ENCODE results near the gene CECR2. TPM values are rescaled to one million over a fixed set of nuclear protein-coding genes. Genes with fewer than 3 reads are reported as not detected.

Gene CECR2
- total and polyA plus RNA-seq, 5 donors from 2014 or later = not detected

- peaks cover 0 to 2% (median 0%) of the 10 kb centered on the region in 7 donors for H3K9me3 Mint-ChIP-seq
- no peak for ATAC-seq (ENCODE audit: low read depth in 2 of 2)
Observed at GRCh38 chr22:17350292-17350691, 19.0 kb upstream of the CECR2 start.

GRCh38 chr22:17352798-17353197, 16.5 kb upstream of the CECR2 start:
- H3K4me1 ChIP-seq (ENCODE audit: control insufficient read depth, insufficient read depth, low read length, poor library complexity, severe bottlenecking) = no peaks in the 10 kb centered on the region
- no peak overlapping the region for H3K4me3 Mint-ChIP-seq
- H3K27ac Mint-ChIP-seq = no peak overlapping the region
- no peak overlapping the region for H3K4me3 ChIP-seq (ENCODE audit: low read depth, low read length)
- no peak for DNase-seq
- no peak overlapping the region for H3K27ac ChIP-seq (ENCODE audit: insufficient read depth, low read length, poor library complexity, severe bottlenecking)
- no peaks in the 10 kb centered on the region for H3K9me3 ChIP-seq (ENCODE audit: control insufficient read depth in 2 of 2, low read length in 2 of 2)
- H3K36me3 Mint-ChIP-seq = no peaks in the 10 kb centered on the region
- no peaks in the 10 kb centered on the region for H3K9me3 Mint-ChIP-seq
- no peaks in the 10 kb centered on the region for H3K36me3 ChIP-seq (ENCODE audit: control insufficient read depth, insufficient read depth, low read length)
- no peak for ATAC-seq (ENCODE audit: low read depth in 2 of 2)
- H3K27me3 ChIP-seq (ENCODE audit: control insufficient read depth, insufficient read depth, low read length) = no peaks in the 10 kb centered on the region
- H3K27me3 Mint-ChIP-seq = peaks cover 12% of the 10 kb centered on the region
- peaks cover 0 to 9% (median 8%) of the 10 kb centered on the region in 4 donors for H3K4me1 Mint-ChIP-seq

More at GRCh38 chr22:17350292-17350691, 19.0 kb upstream of the CECR2 start:
- H3K36me3 ChIP-seq (ENCODE audit: control insufficient read depth, insufficient read depth, low read length) = no peaks in the 10 kb centered on the region
- no peaks in the 10 kb centered on the region for H3K27me3 ChIP-seq (ENCODE audit: control insufficient read depth, insufficient read depth, low read length)
- Mint-ChIP-seq H3K27ac (no peak overlapping the region), H3K4me3 (no peak overlapping the region), H3K36me3 (no peaks in the 10 kb centered on the region), H3K27me3 (peaks cover 7% of the 10 kb centered on the region), H3K4me1 (peaks cover 0 to 9% (median 8%) of the 10 kb centered on the region in 4 donors)
- no peak for DNase-seq
- no peaks in the 10 kb centered on the region for H3K9me3 ChIP-seq (ENCODE audit: control insufficient read depth in 2 of 2, low read length in 2 of 2)
- H3K4me1 ChIP-seq (ENCODE audit: control insufficient read depth, insufficient read depth, low read length, poor library complexity, severe bottlenecking) = no peaks in the 10 kb centered on the region
- no peak overlapping the region for H3K4me3 ChIP-seq (ENCODE audit: low read depth, low read length)
- H3K27ac ChIP-seq (ENCODE audit: insufficient read depth, low read length, poor library complexity, severe bottlenecking) = no peak overlapping the region

- Histone ChIP-seq H3K4me3 (ENCODE audit: low read depth, low read length) (no peak overlapping the region), H3K4me1 (ENCODE audit: control insufficient read depth, insufficient read depth, low read length, poor library complexity, severe bottlenecking) (no peaks in the 10 kb centered on the region), H3K9me3 (ENCODE audit: control insufficient read depth in 2 of 2, low read length in 2 of 2) (no peaks in the 10 kb centered on the region), H3K36me3 (ENCODE audit: control insufficient read depth, insufficient read depth, low read length) (no peaks in the 10 kb centered on the region), H3K27me3 (ENCODE audit: control insufficient read depth, insufficient read depth, low read length) (no peaks in the 10 kb centered on the region), H3K27ac (ENCODE audit: insufficient read depth, low read length, poor library complexity, severe bottlenecking) (no peak overlapping the region)
- DNase-seq = no peak
- Mint-ChIP-seq H3K9me3 (peaks cover 0 to 2% (median 0%) of the 10 kb centered on the region in 7 donors), H3K4me3 (no peak overlapping the region), H3K27me3 (peaks cover 20% of the 10 kb centered on the region), H3K36me3 (no peaks in the 10 kb centered on the region), H3K27ac (no peak overlapping the region), H3K4me1 (no peaks in the 10 kb centered on the region)
- ATAC-seq (ENCODE audit: low read depth in 2 of 2) = no peak
Observed at GRCh38 chr22:17357688-17358087, 11.6 kb upstream of the CECR2 start.

GRCh38 chr22:17358415-17358814, 10.8 kb upstream of the CECR2 start:
- DNase-seq = no peak
- H3K27ac ChIP-seq (ENCODE audit: insufficient read depth, low read length, poor library complexity, severe bottlenecking) = no peak overlapping the region
- H3K4me1 ChIP-seq (ENCODE audit: control insufficient read depth, insufficient read depth, low read length, poor library complexity, severe bottlenecking) = no peaks in the 10 kb centered on the region
- H3K4me3 ChIP-seq (ENCODE audit: low read depth, low read length) = no peak overlapping the region
- Mint-ChIP-seq H3K9me3 (peaks cover 0 to 2% (median 0%) of the 10 kb centered on the region in 7 donors), H3K4me1 (no peaks in the 10 kb centered on the region), H3K27ac (no peak overlapping the region), H3K36me3 (no peaks in the 10 kb centered on the region), H3K4me3 (no peak overlapping the region), H3K27me3 (peaks cover 20% of the 10 kb centered on the region)
- H3K9me3 ChIP-seq (ENCODE audit: control insufficient read depth in 2 of 2, low read length in 2 of 2) = no peaks in the 10 kb centered on the region
- H3K27me3 ChIP-seq (ENCODE audit: control insufficient read depth, insufficient read depth, low read length) = no peaks in the 10 kb centered on the region
- ATAC-seq (ENCODE audit: low read depth in 2 of 2) = no peak
- H3K36me3 ChIP-seq (ENCODE audit: control insufficient read depth, insufficient read depth, low read length) = no peaks in the 10 kb centered on the region

GRCh38 chr22:17359501-17359900, 9.8 kb upstream of the CECR2 start:
- H3K36me3 ChIP-seq (ENCODE audit: control insufficient read depth, insufficient read depth, low read length) = no peaks in the 10 kb centered on the region
- no peaks in the 10 kb centered on the region for H3K27me3 ChIP-seq (ENCODE audit: control insufficient read depth, insufficient read depth, low read length)
- Mint-ChIP-seq H3K27ac (no peak overlapping the region), H3K27me3 (peaks cover 27% of the 10 kb centered on the region), H3K4me1 (no peaks in the 10 kb centered on the region), H3K9me3 (peaks cover 0 to 2% (median 0%) of the 10 kb centered on the region in 7 donors), H3K36me3 (no peaks in the 10 kb centered on the region), H3K4me3 (no peak overlapping the region)
- no peaks in the 10 kb centered on the region for H3K4me1 ChIP-seq (ENCODE audit: control insufficient read depth, insufficient read depth, low read length, poor library complexity, severe bottlenecking)
- no peak overlapping the region for H3K27ac ChIP-seq (ENCODE audit: insufficient read depth, low read length, poor library complexity, severe bottlenecking)
- no peak for DNase-seq
- no peak for ATAC-seq (ENCODE audit: low read depth in 2 of 2)
- no peak overlapping the region for H3K4me3 ChIP-seq (ENCODE audit: low read depth, low read length)
- H3K9me3 ChIP-seq (ENCODE audit: control insufficient read depth in 2 of 2, low read length in 2 of 2) = no peaks in the 10 kb centered on the region

GRCh38 chr22:17366329-17366728, 2.9 kb upstream of the CECR2 start:
- Histone ChIP-seq H3K36me3 (ENCODE audit: control insufficient read depth, insufficient read depth, low read length) (no peaks in the 10 kb centered on the region), H3K9me3 (ENCODE audit: control insufficient read depth in 2 of 2, low read length in 2 of 2) (no peaks in the 10 kb centered on the region), H3K27me3 (ENCODE audit: control insufficient read depth, insufficient read depth, low read length) (peaks cover 19% of the 10 kb centered on the region), H3K27ac (ENCODE audit: insufficient read depth, low read length, poor library complexity, severe bottlenecking) (no peak overlapping the region), H3K4me1 (ENCODE audit: control insufficient read depth, insufficient read depth, low read length, poor library complexity, severe bottlenecking) (peaks cover 21% of the 10 kb centered on the region), H3K4me3 (ENCODE audit: low read depth, low read length) (no peak overlapping the region)
- Mint-ChIP-seq H3K27me3 (peaks cover 64% of the 10 kb centered on the region), H3K36me3 (no peaks in the 10 kb centered on the region), H3K4me3 (peak overlapping the region in 2 of 4 donors; percentile 29 to 83), H3K27ac (no peak overlapping the region), H3K4me1 (peaks cover 12 to 30% (median 21%) of the 10 kb centered on the region in 4 donors), H3K9me3 (peaks cover 0 to 7% (median 1%) of the 10 kb centered on the region in 7 donors)
- DNase-seq (no peak), ATAC-seq (ENCODE audit: low read depth in 2 of 2) (no peak)

GRCh38 chr22:17366830-17367229, 2.4 kb upstream of the CECR2 start:
- Histone ChIP-seq H3K4me1 (ENCODE audit: control insufficient read depth, insufficient read depth, low read length, poor library complexity, severe bottlenecking) (peaks cover 21% of the 10 kb centered on the region), H3K4me3 (ENCODE audit: low read depth, low read length) (no peak overlapping the region), H3K9me3 (ENCODE audit: control insufficient read depth in 2 of 2, low read length in 2 of 2) (no peaks in the 10 kb centered on the region), H3K36me3 (ENCODE audit: control insufficient read depth, insufficient read depth, low read length) (no peaks in the 10 kb centered on the region), H3K27ac (ENCODE audit: insufficient read depth, low read length, poor library complexity, severe bottlenecking) (no peak overlapping the region), H3K27me3 (ENCODE audit: control insufficient read depth, insufficient read depth, low read length) (peaks cover 24% of the 10 kb centered on the region)
- peaks cover 12 to 34% (median 23%) of the 10 kb centered on the region in 4 donors for H3K4me1 Mint-ChIP-seq
- ATAC-seq (ENCODE audit: low read depth in 2 of 2) (no peak), DNase-seq (peak in 1 of 3 donors; percentile 32)
- H3K36me3 Mint-ChIP-seq = no peaks in the 10 kb centered on the region
- no peak overlapping the region for H3K27ac Mint-ChIP-seq
- H3K9me3 Mint-ChIP-seq = peaks cover 0 to 7% (median 1%) of the 10 kb centered on the region in 7 donors
- H3K4me3 Mint-ChIP-seq = peak overlapping the region in 3 of 4 donors; percentile 48 to 83 (median 54)
- peaks cover 69% of the 10 kb centered on the region for H3K27me3 Mint-ChIP-seq

GRCh38 chr22:17368144-17368543, 1.1 kb upstream of the CECR2 start:
- H3K36me3 ChIP-seq (ENCODE audit: control insufficient read depth, insufficient read depth, low read length) = no peaks in the 10 kb centered on the region
- H3K27me3 ChIP-seq (ENCODE audit: control insufficient read depth, insufficient read depth, low read length) = peaks cover 29% of the 10 kb centered on the region
- H3K9me3 ChIP-seq (ENCODE audit: control insufficient read depth in 2 of 2, low read length in 2 of 2) = no peaks in the 10 kb centered on the region
- peaks cover 74% of the 10 kb centered on the region for H3K27me3 Mint-ChIP-seq
- no peak overlapping the region for H3K4me3 ChIP-seq (ENCODE audit: low read depth, low read length)
- H3K27ac ChIP-seq (ENCODE audit: insufficient read depth, low read length, poor library complexity, severe bottlenecking) = no peak overlapping the region
- peaks cover 21% of the 10 kb centered on the region for H3K4me1 ChIP-seq (ENCODE audit: control insufficient read depth, insufficient read depth, low read length, poor library complexity, severe bottlenecking)
- no peaks in the 10 kb centered on the region for H3K36me3 Mint-ChIP-seq
- ATAC-seq (ENCODE audit: low read depth in 2 of 2) (no peak), DNase-seq (no peak)
- H3K4me1 Mint-ChIP-seq = peaks cover 12 to 36% (median 23%) of the 10 kb centered on the region in 4 donors
- H3K9me3 Mint-ChIP-seq = peaks cover 0 to 7% (median 1%) of the 10 kb centered on the region in 7 donors
- H3K4me3 Mint-ChIP-seq = peak overlapping the region; percentile 67 to 86 (median 84)
- H3K27ac Mint-ChIP-seq = peak overlapping the region in 1 of 3 donors; percentile 8
